ENCODE results near the gene GRIK2.

Gene GRIK2

DNA sequence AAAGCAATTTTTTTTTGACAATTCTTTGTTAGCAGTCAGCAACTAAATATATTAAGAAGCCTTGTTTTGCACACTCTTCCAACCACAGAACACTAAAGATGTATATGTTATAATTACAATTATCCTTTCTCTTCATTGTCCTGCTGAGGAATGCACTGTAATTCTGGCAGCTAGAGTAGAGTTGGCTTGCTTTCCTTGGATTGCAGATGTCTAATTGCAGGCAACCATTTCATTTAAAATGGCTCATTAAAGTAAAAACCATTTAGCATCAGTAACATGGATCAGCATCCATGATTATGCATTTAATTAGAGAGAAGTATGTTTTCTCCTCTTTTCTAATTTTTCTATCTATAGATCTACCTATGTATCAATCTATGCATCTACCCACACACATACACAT lies 335.4 kb downstream of the GRIK2 start:
- no peak for DNase-seq

DNA sequence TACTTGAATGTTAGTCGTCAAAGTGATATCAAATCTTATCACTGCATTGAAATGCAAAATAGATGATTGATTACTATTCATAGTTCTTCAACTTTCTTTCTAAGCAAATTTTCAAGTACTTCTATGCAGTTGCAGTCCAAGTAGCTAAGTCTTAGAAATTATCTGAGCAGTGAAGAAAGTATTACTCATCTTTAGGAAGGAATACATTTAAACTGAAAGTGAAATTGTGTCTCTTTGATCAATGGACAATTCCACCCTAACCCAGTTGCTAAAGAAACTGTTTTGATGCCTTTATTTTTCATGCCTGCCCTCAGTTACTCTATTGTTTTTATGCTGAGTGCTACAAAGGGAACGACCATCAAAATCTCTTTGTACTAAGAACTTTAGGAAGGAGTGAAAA lies 337.4 kb downstream of the GRIK2 start:
- DNase-seq = no peak

DNA sequence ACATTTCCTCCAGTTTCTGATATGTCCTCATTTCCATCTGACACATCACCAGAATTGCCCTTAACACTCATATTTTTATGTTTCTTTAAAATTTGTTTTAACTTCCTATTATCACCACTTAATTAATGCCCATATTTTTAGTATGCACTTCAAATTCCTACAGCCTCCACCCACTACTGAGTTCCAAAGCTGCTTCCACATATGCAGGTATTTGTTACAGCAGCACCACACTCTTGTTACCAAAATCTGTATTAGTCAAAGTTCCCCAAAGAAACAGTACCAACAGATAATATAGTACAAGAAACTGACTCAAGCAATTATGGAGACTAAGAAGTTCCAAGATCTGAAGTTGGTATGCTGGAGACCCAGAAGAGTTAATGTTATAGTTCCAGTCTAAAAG lies 340.4 kb downstream of the GRIK2 start:
- no peak for DNase-seq

DNA sequence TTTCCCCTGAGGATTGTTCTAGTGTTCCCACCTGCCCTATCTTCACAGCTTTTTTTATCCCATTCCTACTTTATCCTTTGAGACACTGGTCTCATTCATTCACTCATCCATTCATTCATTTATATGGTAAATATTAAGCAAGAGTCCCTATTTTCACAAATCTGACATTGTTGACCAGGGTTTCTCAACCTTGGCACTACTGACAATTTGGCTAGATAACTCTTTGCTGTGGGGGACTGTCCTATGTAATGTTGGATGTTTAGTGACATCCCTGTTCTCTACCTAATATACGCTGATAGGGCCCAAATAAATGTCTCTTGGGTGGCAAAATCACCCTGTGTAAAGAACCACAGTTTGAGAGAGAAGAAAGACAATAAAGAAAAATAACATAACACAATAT lies 345.0 kb downstream of the GRIK2 start:
- DNase-seq = no peak

DNA sequence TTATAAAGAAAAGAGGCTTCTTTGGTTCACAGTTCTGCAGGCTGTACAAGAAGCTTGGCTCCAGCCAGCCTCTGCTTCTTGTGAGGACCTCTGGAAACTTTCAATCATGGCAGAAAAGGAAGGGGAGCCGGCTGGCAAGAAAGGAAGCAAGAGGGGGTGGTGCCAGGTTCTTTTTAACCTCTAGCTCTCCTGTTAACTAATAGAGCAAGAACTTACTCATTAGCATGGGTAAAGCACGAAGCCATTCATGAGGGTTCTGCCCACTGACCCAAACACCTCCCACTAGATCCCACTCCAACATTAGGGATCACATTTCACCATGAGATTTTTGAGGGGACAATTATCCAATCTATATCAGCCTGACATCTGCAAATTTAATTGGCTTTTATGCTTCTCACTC lies 347.1 kb downstream of the GRIK2 start:
- no peak for DNase-seq

DNA sequence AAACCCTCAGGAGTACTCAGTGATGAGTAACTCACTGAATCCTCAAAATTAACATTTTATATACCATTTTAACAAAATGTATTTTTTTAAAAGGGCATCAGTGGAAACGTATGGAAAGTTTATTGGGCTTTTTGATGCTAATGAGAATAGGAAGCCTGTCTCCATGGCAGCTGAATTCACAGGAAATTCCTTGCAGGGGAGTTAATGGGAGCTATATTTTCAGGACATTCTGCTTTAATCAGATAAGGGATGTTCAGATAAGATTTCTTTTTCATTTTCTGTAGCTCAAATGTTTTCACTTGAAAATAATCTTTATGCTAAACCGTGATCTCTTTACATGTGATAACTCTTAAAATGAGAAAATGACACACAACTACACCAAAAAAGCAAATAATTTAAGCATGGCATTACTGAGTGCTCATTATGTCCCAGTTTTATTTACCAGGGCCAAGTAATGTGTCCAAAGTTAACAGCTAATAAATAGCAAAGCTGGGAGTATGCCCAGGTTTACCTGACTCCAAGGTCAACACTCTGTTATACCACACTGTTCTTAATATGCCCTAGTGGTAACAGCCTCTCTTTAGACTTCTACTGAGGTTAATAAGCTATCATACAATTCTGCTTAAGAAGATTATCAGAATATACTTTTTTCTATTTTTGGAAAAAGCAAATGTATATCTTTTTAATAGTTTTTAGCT lies 348.1 kb downstream of the GRIK2 start:
- DNase-seq = no peak

DNA sequence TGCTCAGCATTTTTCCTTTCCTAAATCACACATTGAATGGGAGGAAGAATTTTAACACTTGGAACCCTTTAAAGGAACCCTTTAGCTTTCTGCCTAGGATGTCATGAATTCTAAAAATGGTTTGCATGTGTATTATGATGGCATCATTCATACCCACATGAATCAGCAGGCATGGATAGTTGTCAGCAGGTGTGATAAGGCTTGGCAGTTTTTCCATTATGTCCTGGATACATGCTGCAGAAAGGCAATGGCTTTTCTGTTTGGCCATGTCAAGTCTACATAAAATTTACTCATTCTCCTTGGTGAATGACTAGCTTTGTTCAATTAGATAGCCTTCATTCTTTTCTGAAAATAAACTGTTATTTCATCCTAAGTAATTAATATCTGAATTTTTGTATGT lies 353.7 kb downstream of the GRIK2 start:
- DNase-seq = no peak

DNA sequence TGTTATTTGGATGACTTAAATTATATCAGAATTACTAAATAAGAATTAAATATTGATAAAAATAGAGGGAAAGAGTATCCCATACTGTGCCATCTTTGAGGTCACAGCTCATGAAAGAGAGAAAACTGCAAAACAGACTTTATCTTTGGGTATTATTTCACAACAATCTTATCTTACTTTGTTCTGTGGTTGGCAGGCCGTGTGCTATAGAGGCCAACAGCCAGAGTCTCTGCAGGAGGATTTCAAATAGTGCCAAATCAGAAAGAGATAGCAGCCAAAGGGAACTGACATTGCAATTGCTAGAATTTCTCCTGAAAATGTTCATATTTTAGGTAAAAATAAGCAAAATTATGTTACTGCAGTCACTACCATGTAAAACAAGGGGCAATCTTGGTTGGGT lies 354.2 kb downstream of the GRIK2 start:
- no peak for DNase-seq

DNA sequence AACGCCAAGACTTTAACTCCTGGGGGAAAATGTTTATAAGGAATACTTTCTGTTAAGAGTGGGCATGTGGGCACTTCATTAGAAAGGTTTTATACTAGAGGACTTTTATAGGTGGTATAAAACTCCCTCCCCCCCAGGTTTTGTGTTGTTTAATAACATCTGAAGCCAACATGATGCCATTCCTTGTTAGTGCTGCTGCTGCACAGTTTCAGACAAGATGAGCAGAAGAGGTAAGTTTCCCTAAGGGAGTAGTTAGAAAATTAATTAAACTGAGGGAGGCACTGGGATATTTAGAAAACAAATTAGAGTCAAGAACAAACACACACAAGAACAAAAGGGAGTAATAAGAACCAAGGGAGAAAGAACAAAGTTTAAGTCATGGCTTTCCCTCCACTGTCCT lies 362.4 kb downstream of the GRIK2 start:
- no peak for DNase-seq

DNA sequence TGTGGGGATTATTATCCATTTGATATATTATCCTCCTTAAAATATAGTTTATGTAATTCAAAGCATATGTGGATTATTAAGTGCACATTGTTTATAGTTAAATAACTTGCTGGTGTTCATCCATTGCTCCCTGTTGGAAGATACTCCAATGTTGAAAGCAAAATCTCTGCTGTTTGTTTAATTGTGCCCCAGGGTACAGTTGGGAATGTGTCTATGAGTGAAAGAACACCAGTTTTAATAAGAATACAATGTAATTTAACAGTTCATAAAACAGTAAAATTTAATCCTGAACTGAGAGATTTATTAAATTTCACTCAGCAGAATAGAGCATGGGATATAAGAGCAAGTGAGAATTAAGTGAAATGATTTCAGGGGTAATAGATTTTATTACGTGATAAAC lies 364.9 kb downstream of the GRIK2 start:
- DNase-seq = no peak

DNA sequence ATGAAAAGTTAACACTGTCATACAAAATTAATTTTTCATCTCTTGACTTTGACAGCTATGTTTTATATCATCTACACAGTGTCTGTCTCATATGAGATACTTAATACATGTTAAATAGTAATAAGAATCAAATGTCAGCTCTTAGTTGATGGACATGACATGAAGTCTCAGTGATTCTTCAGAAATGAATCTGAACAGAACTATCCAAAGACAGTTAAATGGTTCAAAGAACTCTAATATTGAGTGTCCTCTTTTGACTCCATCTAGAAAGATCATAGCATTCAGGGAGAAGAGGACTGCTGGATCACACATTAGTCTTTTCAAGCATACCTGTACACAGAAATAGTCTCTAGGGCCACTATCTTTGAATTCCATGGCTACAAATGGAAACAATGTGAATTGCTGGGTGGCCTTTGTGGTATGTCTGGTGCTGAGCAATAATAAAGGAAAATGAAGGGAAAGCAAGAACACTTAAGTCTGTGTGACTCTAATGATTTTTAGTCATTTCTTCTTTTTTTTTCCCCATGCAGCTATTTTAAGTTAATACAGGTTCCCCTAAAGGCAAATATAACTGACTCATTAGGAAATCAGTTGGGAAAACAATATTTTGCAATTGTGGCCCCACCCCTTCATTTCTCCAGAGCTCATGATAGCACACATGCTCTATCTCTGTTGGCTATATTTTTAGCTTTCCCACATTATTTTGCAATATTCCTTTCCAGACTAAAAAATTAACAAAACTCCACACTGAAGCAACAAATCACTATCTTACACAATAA lies 367.5 kb downstream of the GRIK2 start:
- no peak for DNase-seq

DNA sequence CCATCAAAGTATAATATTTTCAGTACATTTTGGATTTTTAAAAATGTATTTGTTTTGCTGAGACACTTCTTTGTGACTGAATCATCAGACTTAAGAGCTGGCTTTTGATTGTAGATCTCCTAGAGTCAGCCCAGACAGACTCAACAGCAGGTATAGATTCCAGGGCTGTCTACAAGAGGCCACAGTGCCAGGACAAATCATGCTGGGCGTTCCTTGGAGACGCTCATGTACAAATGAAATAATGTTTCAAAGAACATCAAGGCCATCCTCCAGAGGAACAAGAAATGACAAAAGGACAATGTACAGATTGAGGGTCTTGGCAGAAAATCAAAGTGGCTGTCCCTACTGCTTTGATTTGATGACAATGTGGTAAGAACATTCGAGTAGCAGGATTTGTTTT lies 369.3 kb downstream of the GRIK2 start:
- no peak for DNase-seq

DNA sequence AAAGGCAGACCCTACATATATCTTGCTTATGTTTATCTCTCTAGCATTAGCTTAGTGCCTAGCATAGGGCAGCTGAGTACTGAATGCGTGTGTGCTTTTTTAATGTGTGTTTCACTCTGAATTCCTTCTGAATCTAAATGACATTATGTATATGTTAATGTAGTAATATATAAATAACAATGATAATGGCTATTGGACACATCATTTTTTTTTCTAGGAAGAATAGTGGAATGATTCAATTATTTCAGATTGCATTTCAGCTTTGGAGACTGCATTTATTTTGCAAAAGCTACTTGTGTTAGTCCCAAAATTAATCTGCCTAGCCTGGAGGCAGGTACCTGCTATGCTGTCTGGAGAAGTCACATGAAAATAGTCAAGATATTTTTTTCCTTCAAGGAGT lies 371.8 kb downstream of the GRIK2 start:
- DNase-seq = no peak

DNA sequence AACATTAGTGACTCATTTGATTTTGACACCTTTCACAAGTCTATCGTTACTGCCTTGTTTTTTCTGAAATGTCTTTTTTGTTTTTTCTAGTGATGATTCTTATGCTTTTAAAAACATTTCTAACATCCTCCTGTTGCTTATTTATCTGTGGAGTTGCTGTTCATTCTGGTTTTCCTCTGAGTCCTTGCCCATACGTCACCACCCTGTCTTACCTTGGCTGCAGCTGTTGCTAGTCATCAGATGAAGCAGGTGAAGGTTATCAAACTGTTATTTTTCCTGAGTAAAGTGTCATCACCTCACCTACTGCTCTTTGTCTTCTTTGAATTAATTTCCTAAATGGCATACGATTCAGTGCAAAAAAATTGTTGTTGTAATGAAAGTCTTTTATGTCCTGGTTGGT lies 376.6 kb downstream of the GRIK2 start:
- DNase-seq = no peak

DNA sequence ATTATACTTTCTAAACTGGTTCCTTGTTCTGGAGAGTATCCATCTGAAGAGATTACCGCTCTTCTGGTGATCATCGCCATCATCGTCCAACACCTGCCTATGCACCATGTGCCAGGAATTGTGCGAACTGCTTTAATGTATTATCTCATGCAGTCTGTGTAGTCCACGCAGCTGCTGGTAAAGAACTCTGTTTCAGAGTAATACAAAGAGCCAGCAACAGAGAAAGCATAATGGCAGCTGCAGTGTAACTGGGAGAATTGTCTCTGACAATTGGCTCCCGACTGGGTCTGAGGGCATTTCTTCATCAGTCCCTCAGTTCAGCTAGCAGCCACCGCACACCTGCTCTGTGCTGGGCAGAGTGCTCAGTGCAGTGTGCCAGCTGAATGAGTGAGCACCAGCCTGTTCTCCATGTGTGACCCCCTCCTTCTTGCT lies 383.4 kb downstream of the GRIK2 start:
- DNase-seq = no peak

DNA sequence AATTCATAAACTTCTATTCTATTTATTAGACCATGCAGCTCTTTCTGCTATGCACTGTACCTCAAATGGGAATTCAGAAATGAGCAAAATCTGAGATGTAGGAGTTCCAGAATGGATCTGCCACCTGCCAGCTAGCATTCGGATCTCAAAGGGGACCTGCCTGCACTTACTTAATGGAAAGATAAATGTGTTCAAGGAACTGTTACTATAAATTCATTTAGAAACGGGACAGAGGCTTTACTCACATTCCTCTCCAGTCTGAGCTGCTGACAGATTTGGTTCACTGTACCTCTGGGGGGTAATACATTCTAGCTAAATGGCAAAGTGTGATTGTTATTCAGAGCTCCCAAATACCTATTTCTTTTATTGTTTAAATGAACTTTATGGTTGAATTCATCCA lies 384.1 kb downstream of the GRIK2 start:
- DNase-seq = no peak

DNA sequence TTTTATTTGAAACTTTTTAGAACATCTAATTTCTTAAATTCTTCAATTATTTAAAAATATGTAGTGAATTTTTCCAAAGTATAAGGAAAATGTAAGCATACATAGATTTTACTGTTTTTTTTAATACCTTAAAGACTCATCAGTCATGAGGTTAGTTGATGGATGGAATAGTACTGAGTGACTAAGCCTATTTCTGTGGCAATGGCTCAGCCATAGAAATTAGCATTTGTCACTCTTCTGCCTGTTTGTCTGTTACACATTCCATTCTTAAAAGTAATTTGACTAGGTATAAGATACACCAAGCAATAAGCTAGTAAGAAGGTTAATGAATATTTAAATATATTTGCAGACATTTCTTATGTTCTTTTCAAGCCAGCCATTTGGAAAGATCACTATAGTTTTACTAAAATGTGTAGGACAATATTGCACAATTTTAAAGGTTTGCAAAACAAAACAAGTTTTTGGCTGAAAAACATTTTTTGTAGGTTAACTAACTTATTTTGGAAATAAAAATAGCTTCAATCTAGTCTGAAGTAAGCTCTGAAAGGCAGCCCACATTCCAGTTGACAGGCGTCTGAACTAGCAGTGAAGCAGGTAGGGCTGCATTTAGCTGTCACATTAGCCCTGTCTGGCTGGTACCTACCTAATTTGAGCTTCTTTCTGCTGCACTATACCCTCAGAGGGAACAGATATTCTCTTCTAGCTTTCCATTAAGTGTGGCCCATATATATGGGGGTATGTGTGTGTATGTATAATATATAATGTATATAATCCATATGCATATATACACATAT lies 385.7 kb downstream of the GRIK2 start:
- no peak for DNase-seq

DNA sequence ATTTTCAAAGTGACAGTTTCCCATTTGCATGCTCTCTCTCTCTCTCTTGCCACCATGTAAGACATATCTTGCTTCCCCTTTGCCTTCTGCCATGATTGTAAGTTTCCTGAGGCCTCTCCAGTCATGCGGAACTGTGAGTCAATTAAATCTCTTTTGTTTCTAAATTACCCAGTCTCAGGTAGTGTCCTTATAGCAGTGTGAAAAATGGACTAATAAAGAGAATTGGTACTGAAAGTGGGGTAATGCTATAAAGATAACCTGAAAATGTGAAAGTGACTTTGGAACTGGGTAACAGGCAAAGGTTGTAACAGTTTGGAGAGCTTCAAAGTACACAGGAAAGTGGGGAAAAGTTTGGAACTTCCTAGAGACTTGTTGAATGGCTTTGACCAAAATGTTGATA lies 389.8 kb downstream of the GRIK2 start:
- no peak for DNase-seq

DNA sequence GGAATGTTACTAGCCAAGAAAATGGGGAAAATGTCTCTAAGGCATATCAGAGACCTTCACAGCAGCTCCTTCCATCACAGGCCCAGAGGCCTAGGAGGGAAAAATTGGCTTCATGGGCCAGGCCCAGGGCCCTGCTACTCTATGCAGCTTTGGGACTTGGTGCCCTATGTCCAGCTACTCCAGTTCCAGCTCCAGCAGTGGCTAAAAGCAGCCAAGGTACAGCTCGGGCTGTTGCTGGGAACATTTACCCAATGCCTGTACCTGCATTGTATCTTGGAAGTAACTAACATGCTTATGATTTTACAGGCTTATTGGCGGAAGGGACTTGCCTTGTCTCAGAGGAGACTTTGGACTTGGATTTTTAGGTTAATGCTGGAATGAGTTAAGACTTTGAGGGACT lies 390.6 kb downstream of the GRIK2 start:
- no peak for DNase-seq

DNA sequence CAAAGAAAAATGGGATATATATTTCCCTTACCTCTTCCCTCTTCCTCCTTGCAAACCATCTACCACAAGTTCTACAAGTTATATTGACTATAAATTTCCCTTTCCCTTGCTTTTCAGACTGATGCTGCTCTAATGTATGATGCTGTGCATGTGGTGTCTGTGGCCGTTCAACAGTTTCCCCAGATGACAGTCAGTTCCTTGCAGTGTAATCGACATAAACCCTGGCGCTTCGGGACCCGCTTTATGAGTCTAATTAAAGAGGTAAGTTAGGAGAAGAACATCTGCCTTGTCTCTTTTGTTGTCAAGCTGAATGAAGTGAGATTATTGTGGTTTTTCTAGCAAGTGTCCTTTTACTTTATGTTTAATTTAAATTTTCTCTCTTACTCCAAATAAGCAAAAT lies 406.0 kb downstream of the GRIK2 start:
- DNase-seq = no peak

DNA sequence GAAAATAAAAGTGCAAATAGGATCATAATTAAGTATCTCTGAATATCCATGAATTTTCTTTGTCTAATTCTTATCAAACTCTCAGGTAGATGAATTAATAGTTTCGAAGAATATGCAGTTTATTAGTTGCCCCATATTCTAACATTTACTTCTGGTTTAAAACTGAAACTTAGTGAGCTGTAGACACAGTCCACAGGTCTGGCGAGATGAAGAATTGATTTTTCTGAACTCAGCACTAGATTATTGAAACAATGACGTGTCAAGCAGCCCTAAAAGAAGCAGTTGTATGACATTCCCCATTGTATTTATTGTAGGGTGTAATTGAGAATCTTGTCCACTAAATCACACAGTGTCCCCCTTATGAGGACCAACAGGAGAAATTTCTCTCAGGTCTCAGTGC lies 407.1 kb downstream of the GRIK2 start:
- DNase-seq = no peak

DNA sequence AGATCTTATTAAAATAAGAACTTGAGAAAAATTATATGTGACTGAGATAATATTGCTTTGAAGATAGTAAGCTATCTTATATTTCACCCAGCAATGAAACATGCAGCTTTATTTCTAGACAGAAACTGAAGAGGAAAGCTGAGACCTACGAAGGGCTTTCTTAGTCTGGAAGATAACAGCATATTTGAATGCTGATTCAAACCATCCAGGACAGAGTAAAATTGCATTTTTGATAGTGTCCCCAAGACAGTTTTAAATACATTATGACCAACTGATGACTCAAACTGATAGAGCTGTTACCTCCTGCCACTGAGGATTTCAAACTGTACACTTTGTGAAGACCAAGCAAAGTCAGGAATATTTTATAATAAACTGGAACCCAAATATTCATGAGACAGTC lies 409.6 kb downstream of the GRIK2 start:
- DNase-seq = no peak

DNA sequence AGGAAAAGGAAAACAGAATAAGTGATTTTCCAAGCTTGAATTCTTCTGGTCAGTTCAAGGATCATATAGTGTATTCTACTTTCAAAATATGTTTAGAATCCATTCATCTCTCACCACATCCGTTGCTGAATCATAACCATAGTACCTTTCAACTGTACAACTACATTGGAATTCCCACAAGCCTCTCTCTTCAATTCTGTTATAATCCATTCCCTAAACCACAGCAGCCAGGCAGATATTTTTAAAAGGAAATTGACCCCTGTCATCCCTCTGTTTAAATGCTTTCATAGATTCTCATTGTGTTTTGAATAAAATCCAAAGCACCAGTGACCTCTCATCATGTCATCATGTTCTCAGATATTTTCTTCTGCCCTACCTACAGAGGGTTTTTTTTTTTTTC lies 412.7 kb downstream of the GRIK2 start:
- no peak for DNase-seq

DNA sequence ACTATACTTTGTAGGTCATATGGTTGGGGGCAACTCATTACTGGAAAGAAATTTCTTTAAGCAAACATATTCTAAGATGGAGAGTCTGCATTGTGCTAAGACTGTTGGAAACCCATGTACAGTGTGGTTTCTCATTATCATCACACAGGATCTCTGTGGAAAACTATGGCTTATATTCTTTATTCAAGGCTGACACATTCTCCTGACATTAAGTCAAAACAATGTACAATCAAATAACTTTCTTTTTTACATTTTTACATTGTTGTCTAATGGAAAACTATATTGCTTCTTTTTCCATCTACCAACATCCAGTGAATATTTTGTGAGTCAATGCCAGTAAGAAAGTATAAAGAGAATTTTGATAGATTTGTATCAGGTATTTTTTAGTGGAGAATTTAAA lies 417.6 kb downstream of the GRIK2 start:
- DNase-seq = no peak

Data from NCI-H510A treated with DMSO at 0.1 percent for 48 hours (cell line).